HG03097 (cell line): Measurements from ENCODE around the gene CAMK2N1.

Source experiments
- ATAC-seq: cut with Tn5 transposase; IDR thresholded peaks from one replicate; pipeline ENCODE4 v1.9.1; 2021; ENCODE audit not compliant: unreplicated experiment, low FRiP score

CAMK2N1 gene

GRCh38 chr1:20480243-20480944 lies 5.6 kb downstream of the CAMK2N1 start:
- no peak for ATAC-seq

GRCh38 chr1:20479840-20480239 lies 6.2 kb downstream of the CAMK2N1 start:
- no peak for ATAC-seq

DNA sequence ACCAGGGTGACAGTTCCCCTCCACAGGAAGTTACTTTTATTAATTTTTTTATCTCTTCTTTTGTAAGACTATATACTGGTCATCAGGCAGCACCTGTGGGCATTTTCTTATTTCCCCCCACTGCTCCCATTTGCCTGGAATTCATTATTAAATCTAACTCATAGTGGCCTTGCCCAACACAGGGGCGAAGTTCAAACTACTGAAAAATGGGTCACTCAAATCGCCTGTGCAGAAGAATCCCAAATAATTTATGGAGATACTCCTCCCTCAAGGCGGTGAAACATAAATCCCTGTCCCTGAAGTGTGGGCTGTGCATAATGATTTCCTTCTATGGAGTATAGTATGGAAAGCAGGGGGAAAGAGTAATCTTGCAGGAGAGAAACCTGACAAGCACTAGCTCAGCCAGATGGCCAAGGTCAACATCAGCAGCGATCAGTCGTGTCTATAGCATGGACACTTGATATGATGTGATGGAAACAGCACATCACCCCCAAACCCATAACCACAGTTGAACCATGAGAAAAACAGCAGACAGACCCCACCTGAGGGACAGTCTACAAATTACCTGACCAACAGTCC lies 7.9 kb downstream of the CAMK2N1 start:
- no peak for ATAC-seq

GRCh38 chr1:20477348-20478056 lies 8.5 kb downstream of the CAMK2N1 start:
- ATAC-seq, result no peak

GRCh38 chr1:20476265-20477038 lies 9.6 kb downstream of the CAMK2N1 start:
- ATAC-seq, result no peak

DNA sequence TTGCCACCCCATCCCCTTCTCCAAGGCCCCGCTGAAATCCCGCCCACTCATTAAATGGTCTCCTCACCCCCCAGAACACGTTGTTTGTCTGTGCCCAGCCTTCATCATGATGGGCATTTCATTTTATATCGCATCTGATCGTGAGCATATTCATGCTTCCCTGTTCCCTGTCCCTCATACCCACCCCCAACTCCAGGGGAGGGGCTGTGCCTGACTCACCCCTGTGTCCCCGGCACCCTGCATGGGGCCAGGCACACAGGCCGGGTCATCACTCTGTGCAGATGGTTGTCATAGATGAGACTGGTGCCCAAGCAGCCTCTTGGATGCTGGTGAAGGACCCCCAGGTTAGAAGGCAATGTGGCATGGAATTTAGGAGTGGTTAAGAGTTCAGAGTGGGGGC lies 11.0 kb downstream of the CAMK2N1 start:
- ATAC-seq, result no peak

GRCh38 chr1:20474333-20474975 lies 11.6 kb downstream of the CAMK2N1 start:
- ATAC-seq, result no peak

DNA sequence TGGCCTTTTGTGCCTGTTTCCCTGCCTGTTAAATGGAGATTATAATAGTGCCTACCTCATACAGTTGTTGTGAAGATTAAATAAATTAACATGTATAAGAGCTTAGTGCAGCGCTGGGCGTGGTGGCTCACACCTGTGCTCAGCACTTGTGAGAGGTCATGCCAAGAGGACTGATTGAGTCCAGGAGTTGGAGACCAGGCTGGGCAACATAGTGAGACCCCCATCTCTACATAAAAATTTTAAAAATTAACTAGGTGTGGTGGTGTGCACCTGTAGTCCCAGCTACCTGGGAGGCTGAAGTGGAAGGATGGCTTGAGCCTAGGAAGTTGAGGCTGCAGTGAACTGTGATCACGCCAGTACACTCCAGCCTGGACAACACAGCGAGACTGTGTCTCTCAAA lies 12.1 kb downstream of the CAMK2N1 start:
- no peak for ATAC-seq

GRCh38 chr1:20472860-20473711 lies 12.9 kb downstream of the CAMK2N1 start:
- no peak for ATAC-seq

- no peak for ATAC-seq
These were observed 13.9 kb downstream of the CAMK2N1 start for GRCh38 chr1:20472121-20472520.

DNA sequence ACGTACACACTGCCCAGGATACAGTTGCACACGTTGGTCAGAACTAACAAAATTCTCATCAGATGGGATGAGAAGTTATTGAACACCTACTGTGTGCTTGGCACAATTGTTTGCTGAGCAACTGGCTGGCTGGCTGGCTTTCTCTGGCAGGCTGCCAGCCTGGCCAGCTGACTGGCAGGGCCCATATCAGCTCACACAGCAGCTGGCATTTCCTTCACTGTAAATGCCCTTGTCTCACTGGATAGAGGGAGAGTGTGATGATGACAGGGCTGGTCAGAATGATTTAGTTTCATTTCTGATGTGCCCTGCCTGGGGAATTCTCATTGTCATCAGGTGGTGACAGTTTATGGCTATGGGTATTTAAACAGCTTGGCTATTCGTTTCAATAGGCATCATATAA lies 15.8 kb downstream of the CAMK2N1 start:
- no peak for ATAC-seq

DNA sequence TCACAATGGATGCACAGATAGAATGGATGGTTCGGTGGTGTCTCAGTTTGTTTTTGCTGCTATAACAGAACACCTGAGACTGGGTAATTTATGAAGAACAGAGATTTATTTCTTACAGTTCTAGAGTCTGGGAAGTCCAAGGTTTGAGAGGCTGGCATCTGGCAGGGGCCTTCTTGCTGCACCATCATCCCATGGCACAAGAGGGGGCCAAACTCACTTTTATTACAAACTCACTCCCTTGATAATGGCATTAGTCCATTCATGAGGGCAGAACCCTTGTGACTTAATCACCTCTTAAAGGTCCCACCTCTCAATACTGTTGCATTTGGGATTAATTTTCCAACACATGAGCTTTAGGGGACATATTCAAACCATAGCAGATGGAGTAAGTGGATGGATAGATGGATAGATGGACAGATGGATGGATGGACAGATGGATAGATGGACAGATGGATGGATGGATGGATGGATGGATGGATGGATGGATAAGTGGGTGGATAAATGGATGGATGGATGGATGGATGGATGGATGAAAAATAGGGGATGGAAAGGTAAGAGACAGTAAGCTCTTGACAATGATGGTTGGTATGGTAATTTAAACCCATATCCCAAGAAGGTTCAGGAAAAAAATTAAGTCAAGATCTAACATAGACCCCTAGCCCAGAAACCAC lies 16.5 kb downstream of the CAMK2N1 start:
- ATAC-seq, result no peak

GRCh38 chr1:20466273-20466672 lies 19.7 kb downstream of the CAMK2N1 start:
- no peak for ATAC-seq

- ATAC-seq, result no peak
These were observed 20.8 kb downstream of the CAMK2N1 start for GRCh38 chr1:20465187-20465586.

GRCh38 chr1:20463502-20463901 lies 22.5 kb downstream of the CAMK2N1 start:
- no peak for ATAC-seq

DNA sequence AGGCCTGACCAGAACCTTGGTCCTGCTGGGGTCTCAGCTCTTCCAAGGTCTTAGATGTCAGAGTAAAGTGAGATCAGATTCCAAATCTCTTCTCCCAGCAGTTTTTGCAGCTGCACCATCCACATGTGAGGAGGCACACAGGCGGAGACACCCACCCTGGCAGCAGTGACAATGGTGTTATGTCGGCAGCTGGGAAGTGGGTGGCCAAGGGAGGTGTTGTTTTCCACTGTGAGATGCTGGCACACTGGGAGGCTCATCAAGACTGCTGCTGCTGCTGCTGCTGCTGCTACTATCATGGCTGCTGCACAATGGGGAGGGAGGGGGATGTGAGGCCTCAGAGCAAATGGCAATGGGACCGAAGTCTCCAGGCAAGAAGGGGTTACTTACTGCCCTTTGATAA lies 23.6 kb downstream of the CAMK2N1 start:
- ATAC-seq, result no peak

DNA sequence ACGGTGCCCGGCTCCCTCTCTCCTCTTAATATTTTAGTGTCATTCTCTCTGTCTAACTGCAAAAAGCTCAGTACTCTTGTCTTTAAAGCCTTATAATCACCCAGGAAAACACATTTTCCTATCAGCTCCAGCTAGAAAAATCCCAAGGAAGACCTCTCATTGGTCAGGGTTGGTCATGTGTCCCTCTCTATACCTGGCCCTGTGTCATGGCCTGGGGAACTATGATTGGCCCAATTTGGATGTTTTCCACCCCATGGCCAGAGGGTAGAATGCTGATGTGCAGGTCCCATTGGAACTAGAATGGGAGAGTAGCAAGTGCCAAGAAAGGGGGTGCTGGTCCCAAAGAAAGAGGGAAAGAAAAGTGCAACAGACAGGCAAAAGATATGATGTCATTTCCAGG lies 27.3 kb downstream of the CAMK2N1 start:
- ATAC-seq, result no peak

DNA sequence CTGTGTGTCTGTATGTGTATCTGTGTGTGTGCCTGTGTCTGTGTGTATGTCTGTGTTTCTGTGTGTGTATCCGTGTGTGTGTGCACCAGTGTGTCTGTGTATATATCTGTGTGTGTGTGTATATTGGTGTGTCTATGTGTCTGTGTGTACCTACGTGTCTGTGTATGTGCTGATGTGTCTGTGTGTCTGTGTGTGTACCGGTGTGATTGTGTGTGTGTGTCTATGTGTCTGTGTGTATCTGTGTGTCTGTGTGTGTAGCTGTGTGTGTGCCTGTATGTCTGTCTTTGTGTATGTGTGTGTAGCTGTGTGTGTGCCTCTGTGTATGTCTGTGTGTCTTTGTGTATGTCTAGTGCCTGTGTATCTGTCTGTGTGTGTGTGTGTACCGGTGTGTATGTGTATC lies 32.0 kb downstream of the CAMK2N1 start:
- no peak for ATAC-seq

DNA sequence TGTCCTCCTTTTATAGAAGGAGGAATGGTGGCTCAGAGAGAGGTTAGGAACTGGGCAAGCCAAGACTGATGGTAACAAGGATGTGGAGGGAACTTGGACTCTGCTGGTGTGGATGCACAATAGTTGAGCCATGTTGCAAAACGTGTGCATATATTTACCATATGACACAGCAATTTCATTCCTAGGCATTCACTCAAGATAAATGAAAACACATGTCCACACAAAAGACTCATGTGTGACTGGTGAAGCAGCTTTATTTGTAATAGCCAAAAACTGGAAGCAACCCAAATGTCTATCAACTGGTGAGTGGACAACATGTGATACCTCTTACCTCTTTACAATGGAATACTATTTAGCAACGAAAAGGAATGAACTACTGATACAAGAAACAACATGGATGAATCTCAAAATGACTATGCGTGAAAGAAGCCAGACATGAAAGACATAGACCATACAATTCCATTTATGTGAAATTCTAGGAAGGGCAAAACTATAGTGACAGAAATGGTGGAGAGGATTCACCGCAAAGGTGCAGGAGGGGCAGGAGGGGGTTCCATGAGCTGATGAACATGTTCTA lies 36.2 kb downstream of the CAMK2N1 start:
- no peak for ATAC-seq
